ENCODE data around the gene SLC35F6. TPM values are rescaled to one million over a fixed set of nuclear protein-coding genes. Genes with fewer than 3 reads are reported as not detected.
"Not testable (repeated sequence)": the region's sequence is repeated elsewhere in the genome, so short reads cannot be mapped to it uniquely, and the experiment has no call there.

The SLC35F6 gene
- total RNA-seq, 3 donors from 2014 or later (not counting 1 experiment from before 2014, with no cell fraction given) = 30.0 to 35.6 (median 30.4) TPM

DNA sequence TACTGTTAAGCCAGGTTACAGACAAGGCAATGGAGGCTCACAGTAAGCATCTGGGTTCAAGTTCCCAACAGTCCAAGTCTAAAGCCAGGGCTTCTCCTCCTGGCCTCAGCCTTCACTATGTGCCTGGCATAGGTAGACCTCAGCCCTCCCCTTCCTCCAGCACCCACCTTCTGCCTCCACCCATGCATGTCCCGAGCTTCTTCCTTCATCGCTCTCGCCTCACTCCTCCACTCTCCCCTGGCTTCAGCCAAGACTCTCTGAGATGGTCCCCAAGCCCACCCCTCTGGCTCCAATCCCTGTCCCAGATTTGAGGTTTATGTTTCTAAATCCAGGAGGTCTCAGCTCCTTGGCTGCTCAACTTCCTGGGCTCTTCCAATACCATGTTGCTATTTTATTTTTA is 48.6 kb downstream of the SLC35F6 start:
- peaks cover 10 to 17% of the 10 kb centered on the region in 2 donors for H3K27me3 Mint-ChIP-seq (ENCODE audit: low read depth in 2 of 2)
- WGBS (ENCODE audit: insufficient coverage) = 93% methylated on average over 3 of the region's 3 CpGs
- TF ChIP-seq CTCF (IDR thresholded peaks at IDR 0.05) = no peak
- H3K36me3 Mint-ChIP-seq = no peaks in the 10 kb centered on the region
- Histone ChIP-seq H3K27ac (ENCODE audit: low read length) (no peak overlapping the region), H3K27me3 (ENCODE audit: control insufficient read depth, insufficient read depth, low read length) (no peaks in the 10 kb centered on the region), H3K4me1 (ENCODE audit: control insufficient read depth, insufficient read depth, low read length) (no peaks in the 10 kb centered on the region), H3K36me3 (ENCODE audit: control insufficient read depth, insufficient read depth, low read length) (no peaks in the 10 kb centered on the region), H3K4me3 (ENCODE audit: low read length) (no peak overlapping the region), H3K9me3 (ENCODE audit: control insufficient read depth, insufficient read depth, low read length) (no peaks in the 10 kb centered on the region)
- DNase-seq = no peak
- intact Hi-C loops (cut with micrococcal nuclease) = no loop called here
- H3K4me1 Mint-ChIP-seq = no peaks in the 10 kb centered on the region
- H3K4me3 Mint-ChIP-seq = no peak overlapping the region
- no peaks in the 10 kb centered on the region for H3K9me3 Mint-ChIP-seq
- no peak for ATAC-seq
- no peak overlapping the region for H3K27ac Mint-ChIP-seq

DNA sequence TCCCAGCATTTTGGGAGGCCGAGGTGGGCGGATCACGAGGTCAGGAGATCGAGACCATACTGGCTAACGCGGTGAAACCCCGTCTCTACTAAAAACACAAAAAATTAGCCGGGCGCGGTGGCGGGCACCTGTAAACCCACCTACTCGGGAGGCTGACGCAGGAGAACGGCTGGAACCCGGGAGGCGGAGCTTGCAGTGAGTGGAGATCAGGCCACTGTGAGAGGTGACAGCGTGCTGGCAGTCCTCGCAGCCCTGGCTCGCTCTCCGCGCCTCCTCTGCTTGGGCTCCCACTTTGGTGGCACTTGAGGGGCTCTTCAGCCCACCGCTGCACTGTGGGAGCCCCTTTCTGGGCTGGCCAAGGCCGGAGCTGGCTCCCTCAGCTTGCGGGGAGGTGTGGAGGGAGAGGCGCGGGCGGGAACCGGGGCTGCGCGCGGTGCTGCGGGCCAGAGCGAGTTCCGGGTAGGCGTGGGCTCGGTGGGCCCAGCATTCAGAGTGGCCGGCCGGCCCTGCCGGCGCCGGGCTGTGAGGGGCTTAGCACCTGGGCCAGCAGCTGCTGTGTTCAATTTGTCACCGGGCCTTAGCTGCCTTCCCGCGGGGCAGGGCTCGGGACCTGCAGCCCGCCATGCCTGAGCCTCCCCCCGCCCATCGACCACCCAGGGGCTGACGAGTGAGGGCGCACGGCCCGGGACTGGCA is 50.1 kb downstream of the SLC35F6 start:
- H3K4me3 Mint-ChIP-seq; ATAC-seq; H3K4me1 ChIP-seq (ENCODE audit: control insufficient read depth, insufficient read depth, low read length); H3K36me3 ChIP-seq (ENCODE audit: control insufficient read depth, insufficient read depth, low read length); H3K27me3 ChIP-seq (ENCODE audit: control insufficient read depth, insufficient read depth, low read length); H3K27ac ChIP-seq (ENCODE audit: low read length); H3K27ac Mint-ChIP-seq; DNase-seq; H3K36me3 Mint-ChIP-seq; intact Hi-C loops (cut with micrococcal nuclease); H3K4me1 Mint-ChIP-seq; H3K4me3 ChIP-seq (ENCODE audit: low read length); H3K9me3 ChIP-seq (ENCODE audit: control insufficient read depth, insufficient read depth, low read length); H3K9me3 Mint-ChIP-seq: not testable (repeated sequence)
- peaks cover 19 to 24% of the 10 kb centered on the region in 2 donors for H3K27me3 Mint-ChIP-seq (ENCODE audit: low read depth in 2 of 2)
- WGBS (ENCODE audit: insufficient coverage) = 95% methylated on average over 52 of the region's 52 CpGs

DNA sequence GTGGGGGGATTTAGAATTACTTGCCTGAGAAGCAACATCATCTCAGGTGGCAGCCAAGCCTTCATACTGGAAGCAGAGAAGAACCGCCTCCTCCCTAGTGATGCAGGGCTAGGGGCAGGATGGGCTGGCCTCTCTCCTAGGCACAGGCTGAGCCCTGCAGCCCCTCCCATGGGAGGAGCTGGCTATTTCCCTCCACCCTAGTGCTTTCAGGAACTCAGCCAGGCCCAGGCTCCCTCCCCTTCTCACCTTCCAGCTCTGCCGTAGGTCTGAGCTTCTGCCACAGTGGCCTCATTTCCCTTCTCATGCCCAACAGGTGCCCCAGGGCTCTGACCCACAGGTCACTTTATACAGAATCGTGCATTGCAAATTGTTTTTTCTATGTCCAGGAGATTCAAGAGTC is 52.8 kb downstream of the SLC35F6 start:
- Mint-ChIP-seq H3K9me3 (no peaks in the 10 kb centered on the region), H3K27ac (no peak overlapping the region), H3K36me3 (no peaks in the 10 kb centered on the region), H3K4me1 (no peaks in the 10 kb centered on the region), H3K4me3 (no peak overlapping the region), H3K27me3 (ENCODE audit: low read depth in 2 of 2) (peaks cover 19 to 38% of the 10 kb centered on the region in 2 donors)
- Histone ChIP-seq H3K27ac (ENCODE audit: low read length) (no peak overlapping the region), H3K4me1 (ENCODE audit: control insufficient read depth, insufficient read depth, low read length) (no peaks in the 10 kb centered on the region), H3K27me3 (ENCODE audit: control insufficient read depth, insufficient read depth, low read length) (no peaks in the 10 kb centered on the region), H3K4me3 (ENCODE audit: low read length) (no peak overlapping the region), H3K9me3 (ENCODE audit: control insufficient read depth, insufficient read depth, low read length) (no peaks in the 10 kb centered on the region), H3K36me3 (ENCODE audit: control insufficient read depth, insufficient read depth, low read length) (no peaks in the 10 kb centered on the region)
- 58% methylated on average over 3 of the region's 3 CpGs for WGBS (ENCODE audit: insufficient coverage)
- intact Hi-C loops (cut with micrococcal nuclease) = no loop called here
- no peak for TF ChIP-seq CTCF (IDR thresholded peaks at IDR 0.05)
- ATAC-seq (no peak), DNase-seq (no peak)

DNA sequence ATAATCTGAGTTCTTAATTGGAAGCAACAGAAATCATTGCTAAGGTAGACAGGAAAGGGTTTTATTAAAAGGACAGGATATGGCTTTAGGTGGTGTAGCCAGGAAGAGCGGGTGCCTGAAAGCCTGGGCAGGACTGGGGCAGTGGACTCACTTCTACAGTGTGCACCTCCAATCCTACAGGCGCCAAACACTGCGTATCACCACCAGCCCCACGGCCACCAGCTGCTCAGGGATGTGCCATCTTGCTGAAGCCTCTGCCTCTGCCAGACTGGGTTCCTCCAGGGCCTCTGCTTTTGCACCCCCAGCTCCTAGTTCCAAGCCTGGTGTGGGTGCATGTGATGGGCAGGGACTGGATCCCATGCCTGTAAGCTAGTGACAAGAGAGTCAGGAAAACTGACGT is 54.2 kb downstream of the SLC35F6 start:
- 88% methylated on average over 5 of the region's 5 CpGs for WGBS (ENCODE audit: insufficient coverage)
- Histone ChIP-seq H3K36me3 (ENCODE audit: control insufficient read depth, insufficient read depth, low read length) (no peaks in the 10 kb centered on the region), H3K9me3 (ENCODE audit: control insufficient read depth, insufficient read depth, low read length) (no peaks in the 10 kb centered on the region), H3K4me3 (ENCODE audit: low read length) (no peak overlapping the region), H3K27me3 (ENCODE audit: control insufficient read depth, insufficient read depth, low read length) (no peaks in the 10 kb centered on the region), H3K4me1 (ENCODE audit: control insufficient read depth, insufficient read depth, low read length) (no peaks in the 10 kb centered on the region), H3K27ac (ENCODE audit: low read length) (no peak overlapping the region)
- Mint-ChIP-seq H3K9me3 (no peaks in the 10 kb centered on the region), H3K27me3 (ENCODE audit: low read depth in 2 of 2) (peaks cover 14 to 38% of the 10 kb centered on the region in 2 donors), H3K36me3 (no peaks in the 10 kb centered on the region), H3K4me3 (no peak overlapping the region), H3K4me1 (no peaks in the 10 kb centered on the region), H3K27ac (no peak overlapping the region)
- no peak for DNase-seq
- ATAC-seq = no peak
- intact Hi-C loops (cut with micrococcal nuclease) = no loop called here
- no peak for TF ChIP-seq CTCF (IDR thresholded peaks at IDR 0.05)
